GM19372 (cell line): ENCODE results near the gene GATAD2A.

Experiments used
- ATAC-seq: cut with Tn5 transposase; IDR thresholded peaks from one replicate; pipeline ENCODE4 v1.9.1; 2021; ENCODE audit warnings: mild to moderate bottlenecking, low read depth, moderate library complexity; ENCODE audit not compliant: unreplicated experiment

The GATAD2A gene

GRCh38 chr19:19527674-19528625, 122.5 kb downstream of the GATAD2A start:
- no peak for ATAC-seq

- ATAC-seq: no peak
Observed at GRCh38 chr19:19528721-19529490, 123.4 kb downstream of the GATAD2A start, which contains the start of gene YJEFN3. YJEFN3 (plus strand) TSS chr19:19528911; CDS start chr19:19528933, 22 bp downstream.

- ATAC-seq: no peak
Observed at GRCh38 chr19:19529783-19530422, 124.4 kb downstream of the GATAD2A start.

GRCh38 chr19:19530423-19530804, 124.9 kb downstream of the GATAD2A start:
- ATAC-seq: no peak

DNA sequence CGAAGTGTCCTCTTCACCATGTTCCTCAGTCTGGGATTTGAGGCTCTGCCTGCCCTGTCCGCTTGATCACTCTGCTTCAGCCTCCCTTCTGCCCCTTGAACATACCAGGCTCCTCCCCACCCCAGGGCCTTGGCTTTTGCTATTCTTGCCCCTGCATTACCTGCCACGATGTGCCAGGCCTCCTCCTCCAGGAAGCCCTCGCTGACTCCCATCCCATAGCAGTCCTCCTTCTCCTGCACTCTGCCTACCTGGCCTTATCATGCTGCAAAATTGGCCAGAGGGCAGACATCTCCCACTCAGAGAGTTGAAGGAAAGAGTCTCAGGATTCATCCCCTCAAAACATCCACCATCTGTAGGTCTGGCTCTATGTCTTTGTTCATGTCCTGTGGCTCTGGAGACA, 125.4 kb downstream of the GATAD2A start:
- ATAC-seq: no peak

DNA sequence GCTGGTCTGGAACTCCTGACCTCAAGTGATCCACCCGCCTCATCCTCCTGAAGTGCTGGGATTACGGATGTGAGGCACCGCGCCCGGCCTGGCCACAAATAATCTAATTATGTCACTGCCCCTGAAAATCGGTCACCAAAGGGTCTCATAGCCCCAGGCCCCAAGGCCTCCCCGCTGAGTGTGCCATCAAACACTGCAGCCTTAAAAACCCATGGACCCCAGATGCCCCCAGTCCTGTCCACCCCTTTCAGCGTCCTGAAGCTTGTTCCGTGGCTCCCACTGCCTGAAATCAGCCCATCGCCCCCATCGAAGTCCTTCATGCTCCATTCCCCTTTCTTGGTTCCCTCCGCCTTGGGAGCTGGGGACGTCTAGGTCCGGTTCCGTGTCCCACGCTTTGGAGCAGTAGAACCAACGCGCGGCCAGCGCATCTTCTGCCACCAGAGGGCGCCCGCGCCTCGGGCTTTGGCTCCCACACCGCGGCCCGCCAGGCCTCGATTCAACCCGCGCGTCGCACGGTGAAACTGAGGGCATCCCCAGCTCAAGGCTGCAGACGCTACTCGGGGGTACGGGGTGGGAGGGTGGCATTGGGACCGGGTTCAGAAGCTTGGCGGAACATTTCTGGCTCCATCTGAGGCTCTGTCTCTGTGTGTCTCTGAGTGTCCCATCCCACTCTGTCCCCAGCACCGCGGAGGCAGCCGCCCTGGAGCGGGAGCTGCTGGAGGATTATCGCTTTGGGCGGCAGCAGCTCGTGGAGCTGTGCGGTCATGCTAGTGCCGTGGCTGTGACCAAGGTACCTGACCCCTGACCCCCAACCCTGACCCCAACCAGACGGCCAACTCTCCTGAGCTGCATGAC, 126.7 kb downstream of the GATAD2A start:
- no peak for ATAC-seq

- no peak for ATAC-seq
Observed at GRCh38 chr19:19532806-19533701, 127.6 kb downstream of the GATAD2A start.

- ATAC-seq: no peak
Observed at GRCh38 chr19:19533841-19534240, 128.4 kb downstream of the GATAD2A start.

DNA sequence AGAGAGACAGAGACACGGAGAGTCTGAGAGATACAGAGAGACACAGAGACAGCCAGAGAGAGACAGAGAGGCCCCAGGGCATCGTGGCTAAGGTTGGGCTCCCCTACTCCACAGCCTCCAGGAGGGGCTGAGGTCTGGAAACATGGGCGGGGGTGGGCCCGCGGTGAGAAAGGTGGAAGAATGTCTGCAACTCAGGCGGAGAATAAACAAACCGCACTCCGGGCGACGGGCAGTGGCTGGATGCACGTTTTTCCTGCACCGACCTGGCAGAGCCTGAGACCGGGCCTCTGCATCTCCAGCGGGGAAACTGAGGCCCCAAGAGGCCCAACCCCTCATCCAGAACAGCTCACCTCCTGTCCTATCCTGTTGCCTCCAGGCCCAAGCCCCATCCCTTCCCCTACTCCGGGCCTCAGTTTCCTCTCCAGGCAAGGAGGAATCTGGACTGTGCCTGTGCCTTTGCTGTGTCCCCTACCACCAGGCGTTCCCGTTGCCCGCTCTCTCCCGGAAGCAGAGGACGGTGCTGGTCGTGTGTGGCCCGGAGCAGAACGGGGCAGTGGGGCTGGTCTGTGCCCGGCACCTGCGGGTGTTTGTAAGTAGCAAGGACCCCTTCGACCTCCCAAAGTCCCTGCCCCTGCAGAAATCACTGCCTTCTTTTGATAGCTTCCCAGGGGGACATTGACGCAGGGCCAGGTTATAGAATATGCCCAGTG, 129.2 kb downstream of the GATAD2A start:
- no peak for ATAC-seq

DNA sequence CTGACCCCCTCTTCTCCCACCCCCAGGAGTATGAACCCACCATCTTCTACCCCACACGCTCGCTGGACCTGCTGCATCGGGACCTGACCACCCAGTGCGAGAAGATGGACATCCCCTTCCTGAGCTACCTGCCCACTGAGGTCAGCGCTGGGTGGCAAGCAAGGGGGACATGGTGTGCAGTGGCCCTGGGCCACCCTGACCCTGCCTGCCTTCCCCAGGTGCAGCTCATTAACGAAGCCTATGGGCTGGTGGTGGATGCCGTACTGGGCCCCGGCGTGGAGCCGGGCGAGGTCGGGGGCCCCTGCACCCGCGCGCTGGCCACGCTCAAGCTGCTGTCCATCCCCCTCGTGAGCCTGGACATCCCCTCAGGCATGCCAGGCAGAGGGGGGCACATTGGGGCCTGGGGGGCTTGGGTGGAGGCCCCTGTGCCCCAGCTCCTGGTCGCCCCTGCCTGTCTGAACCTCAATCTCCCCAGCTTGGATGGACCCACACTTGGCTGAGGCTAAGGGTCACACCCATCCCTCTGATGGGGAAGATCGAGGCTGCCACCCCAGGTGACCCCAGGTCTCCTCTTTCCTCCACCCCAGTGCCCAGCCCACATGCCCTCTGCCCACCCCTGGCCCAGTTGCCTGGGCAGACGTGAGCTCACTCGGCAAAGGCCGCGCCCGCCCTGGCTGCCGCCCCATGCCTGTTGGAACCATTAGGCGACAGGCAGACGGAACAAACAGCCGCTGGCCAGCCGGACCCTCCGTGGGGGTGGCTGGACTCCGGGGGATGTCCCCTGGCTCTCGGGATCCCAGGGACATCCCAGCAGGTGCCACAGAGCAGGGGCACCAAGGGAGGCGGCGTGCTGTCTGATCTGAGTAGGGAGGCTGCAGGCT, 130.1 kb downstream of the GATAD2A start:
- ATAC-seq: no peak

DNA sequence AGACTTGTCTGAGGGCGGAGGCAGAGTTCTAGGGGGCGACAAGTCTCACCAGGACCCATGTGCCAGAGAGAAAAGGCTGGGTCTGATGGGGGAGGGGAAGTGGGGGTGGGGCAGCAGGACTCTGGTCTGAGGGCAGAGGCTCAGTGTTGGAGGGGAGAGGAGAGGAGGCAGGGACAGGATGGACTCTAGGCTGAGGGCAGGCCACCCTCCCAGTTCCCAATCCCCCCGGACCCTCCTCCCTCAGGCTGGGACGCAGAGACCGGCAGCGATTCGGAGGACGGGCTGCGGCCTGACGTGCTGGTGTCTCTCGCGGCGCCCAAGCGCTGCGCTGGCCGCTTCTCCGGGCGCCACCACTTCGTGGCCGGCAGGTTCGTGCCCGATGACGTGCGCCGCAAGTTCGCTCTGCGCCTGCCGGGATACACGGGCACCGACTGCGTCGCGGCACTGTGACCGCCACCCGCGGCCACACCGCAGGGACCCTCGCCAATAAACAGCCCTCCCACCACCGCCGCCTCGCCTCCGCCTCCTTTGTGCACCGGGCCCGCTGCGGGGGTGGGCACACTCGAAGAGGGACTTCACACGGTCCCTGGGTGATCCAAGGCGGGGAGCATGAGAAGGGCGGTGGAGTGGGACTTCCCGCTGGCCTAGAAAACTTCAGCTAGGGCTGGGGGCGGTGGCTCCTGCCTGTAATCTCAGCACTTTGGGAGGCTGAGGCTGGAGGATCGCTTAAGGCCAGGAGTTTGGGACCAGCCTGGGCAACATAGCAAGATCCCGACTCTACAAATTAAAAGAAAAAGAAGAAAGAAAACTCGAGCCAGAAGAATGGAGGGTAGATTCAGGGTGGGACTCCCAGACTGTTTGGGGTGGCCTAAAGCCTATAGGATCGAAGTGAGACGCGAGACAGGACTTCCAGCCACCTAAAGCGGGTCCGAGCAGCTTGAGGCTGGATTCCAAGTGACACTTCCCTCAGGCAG, 131.9 kb downstream of the GATAD2A start:
- ATAC-seq: no peak

- no peak for ATAC-seq
Observed at GRCh38 chr19:19538061-19538784, 132.7 kb downstream of the GATAD2A start, which contains the start of gene CILP2. CILP2 (plus strand) TSS chr19:19538265; CDS start chr19:19538350, 85 bp downstream.

- ATAC-seq: no peak
Observed at GRCh38 chr19:19538785-19539166, 133.3 kb downstream of the GATAD2A start.

GRCh38 chr19:19539698-19540063, 134.2 kb downstream of the GATAD2A start:
- ATAC-seq: no peak

DNA sequence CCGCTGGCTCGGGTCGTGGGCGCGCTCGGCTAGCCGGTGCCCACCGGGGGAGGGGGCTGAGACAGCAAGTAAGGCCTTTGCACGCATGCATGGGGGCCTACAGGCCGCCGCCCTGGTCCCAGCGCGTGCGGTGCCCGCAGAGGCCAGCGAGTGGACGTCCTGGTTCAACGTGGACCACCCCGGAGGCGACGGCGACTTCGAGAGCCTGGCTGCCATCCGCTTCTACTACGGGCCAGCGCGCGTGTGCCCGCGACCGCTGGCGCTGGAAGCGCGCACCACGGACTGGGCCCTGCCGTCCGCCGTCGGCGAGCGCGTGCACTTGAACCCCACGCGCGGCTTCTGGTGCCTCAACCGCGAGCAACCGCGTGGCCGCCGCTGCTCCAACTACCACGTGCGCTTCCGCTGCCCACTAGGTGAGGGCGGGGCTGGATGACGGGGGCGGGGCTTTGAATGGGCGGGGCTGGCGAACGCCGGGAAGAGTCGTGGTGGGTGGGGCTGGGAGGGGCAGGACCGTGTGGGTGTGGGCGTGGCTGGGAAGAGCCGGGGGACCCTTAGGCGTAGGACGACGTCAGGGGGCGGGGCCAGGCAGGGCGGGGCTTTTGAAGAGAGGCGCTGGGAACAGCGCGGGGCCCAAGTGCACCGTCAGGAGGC, 134.7 kb downstream of the GATAD2A start:
- no peak for ATAC-seq
